Liver (tissue), 3 donors: ENCODE data around the gene CREB5.

ENCODE experiments used
- JUND ChIP-seq, 2 donors: IDR thresholded peaks; 2 replicates each; pipeline ENCODE4 v1.6.1; 2016; ENCODE audit warnings: antibody characterized with exemption in 2 of 2
- RXRA ChIP-seq, 2 donors: IDR thresholded peaks; 2 replicates each; pipeline ENCODE4 v1.6.1; 2017 to 2018; ENCODE audit warnings: antibody characterized with exemption in 2 of 2, mild to moderate bottlenecking in 1 of 2
- TAF1 ChIP-seq: conservative IDR thresholded peaks from 2 replicates; pipeline ENCODE4 v1.6.1; 2016; ENCODE audit warnings: antibody characterized with exemption, mild to moderate bottlenecking
- TF ChIP-seq, protein P1 (sequence below): IDR thresholded peaks from 2 replicates; pipeline ENCODE4 v1.6.1; 2016; ENCODE audit warnings: antibody characterized with exemption, mild to moderate bottlenecking
- TF ChIP-seq, protein P2 (sequence below): fragments of 150-350 bp; IDR thresholded peaks from 2 replicates; pipeline ENCODE4 v1.5.1; 2017; ENCODE audit warnings: improper control_type of control experiment, low read depth, low read length; ENCODE audit not compliant: missing input control
- donor health status: healthy.
- donor health status: healthy.

DNA sequence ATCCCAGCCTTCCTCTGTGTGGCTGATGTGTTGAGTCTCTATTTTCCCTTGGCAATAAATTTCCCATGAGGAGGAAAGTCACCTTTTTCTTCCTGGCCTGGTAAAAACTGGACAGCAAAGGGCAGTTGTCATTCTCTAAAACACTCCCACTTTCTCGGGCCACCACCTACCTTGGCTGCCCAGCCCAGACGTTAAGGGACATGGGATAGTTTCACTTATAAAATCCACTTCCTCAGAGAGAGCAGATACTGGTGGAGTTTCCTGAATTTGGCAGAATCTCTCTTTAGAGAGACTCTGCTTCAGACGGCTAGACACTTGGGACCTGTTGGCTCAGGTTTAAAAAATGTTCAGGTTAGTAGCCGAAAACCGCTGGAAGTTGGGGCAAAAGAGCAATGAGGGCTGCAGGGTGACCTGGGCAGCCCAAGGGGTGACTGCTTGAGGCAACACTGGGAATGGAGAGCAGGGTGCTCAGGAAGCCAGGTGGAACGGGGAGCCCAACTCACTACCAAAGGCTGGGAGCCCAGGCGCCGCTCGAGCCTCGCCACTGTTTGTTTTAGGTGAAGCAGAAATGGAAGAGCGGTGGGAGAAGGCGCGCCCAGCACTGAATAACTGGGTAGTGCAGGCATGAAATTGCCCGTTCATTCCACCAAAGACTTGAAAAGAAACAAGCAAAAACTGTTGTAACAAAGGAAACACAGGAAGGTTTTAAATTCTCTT, 359.7 kb downstream of the CREB5 start:
- TF ChIP-seq, protein P1, sequence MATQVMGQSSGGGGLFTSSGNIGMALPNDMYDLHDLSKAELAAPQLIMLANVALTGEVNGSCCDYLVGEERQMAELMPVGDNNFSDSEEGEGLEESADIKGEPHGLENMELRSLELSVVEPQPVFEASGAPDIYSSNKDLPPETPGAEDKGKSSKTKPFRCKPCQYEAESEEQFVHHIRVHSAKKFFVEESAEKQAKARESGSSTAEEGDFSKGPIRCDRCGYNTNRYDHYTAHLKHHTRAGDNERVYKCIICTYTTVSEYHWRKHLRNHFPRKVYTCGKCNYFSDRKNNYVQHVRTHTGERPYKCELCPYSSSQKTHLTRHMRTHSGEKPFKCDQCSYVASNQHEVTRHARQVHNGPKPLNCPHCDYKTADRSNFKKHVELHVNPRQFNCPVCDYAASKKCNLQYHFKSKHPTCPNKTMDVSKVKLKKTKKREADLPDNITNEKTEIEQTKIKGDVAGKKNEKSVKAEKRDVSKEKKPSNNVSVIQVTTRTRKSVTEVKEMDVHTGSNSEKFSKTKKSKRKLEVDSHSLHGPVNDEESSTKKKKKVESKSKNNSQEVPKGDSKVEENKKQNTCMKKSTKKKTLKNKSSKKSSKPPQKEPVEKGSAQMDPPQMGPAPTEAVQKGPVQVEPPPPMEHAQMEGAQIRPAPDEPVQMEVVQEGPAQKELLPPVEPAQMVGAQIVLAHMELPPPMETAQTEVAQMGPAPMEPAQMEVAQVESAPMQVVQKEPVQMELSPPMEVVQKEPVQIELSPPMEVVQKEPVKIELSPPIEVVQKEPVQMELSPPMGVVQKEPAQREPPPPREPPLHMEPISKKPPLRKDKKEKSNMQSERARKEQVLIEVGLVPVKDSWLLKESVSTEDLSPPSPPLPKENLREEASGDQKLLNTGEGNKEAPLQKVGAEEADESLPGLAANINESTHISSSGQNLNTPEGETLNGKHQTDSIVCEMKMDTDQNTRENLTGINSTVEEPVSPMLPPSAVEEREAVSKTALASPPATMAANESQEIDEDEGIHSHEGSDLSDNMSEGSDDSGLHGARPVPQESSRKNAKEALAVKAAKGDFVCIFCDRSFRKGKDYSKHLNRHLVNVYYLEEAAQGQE = no peak
- TF ChIP-seq TAF1 (no peak), RXRA (IDR thresholded peaks at IDR 0.05) (no peak), JUND (IDR thresholded peaks at IDR 0.05) (no peak)
- TF ChIP-seq, protein P2, sequence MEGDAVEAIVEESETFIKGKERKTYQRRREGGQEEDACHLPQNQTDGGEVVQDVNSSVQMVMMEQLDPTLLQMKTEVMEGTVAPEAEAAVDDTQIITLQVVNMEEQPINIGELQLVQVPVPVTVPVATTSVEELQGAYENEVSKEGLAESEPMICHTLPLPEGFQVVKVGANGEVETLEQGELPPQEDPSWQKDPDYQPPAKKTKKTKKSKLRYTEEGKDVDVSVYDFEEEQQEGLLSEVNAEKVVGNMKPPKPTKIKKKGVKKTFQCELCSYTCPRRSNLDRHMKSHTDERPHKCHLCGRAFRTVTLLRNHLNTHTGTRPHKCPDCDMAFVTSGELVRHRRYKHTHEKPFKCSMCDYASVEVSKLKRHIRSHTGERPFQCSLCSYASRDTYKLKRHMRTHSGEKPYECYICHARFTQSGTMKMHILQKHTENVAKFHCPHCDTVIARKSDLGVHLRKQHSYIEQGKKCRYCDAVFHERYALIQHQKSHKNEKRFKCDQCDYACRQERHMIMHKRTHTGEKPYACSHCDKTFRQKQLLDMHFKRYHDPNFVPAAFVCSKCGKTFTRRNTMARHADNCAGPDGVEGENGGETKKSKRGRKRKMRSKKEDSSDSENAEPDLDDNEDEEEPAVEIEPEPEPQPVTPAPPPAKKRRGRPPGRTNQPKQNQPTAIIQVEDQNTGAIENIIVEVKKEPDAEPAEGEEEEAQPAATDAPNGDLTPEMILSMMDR = no peak
